Measurements from ENCODE around the gene CDCA8.

The CDCA8 gene

DNA sequence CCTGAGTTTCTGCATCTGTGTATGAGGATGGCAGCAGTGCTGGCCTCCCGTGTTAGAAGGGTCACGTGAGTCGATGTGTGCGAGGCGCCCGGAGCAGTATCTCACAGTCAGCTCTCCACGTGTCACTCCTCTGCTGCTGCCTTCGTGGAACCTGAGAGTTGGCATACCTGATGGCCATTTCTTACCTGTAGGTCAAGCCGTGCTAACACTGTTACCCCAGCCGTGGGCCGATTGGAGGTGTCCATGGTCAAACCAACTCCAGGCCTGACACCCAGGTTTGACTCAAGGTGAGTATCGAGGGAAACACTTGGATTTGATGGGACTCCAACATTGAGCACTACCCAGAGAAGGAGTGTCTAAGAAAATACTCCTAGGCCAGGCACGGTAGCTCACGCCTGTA lies 10.7 kb downstream of the CDCA8 start:
- no peak for DNase-seq (ENCODE audit: low read depth in 1 of 2, low spot score in 1 of 2)
- Histone ChIP-seq H3K4me3 (replicated peaks; ENCODE audit: insufficient read depth, low read length) (no peak overlapping the region), H3K27me3 (ENCODE audit: insufficient read depth, poor library complexity, severe bottlenecking) (no peaks in the 10 kb centered on the region), H3K27ac (replicated peaks) (no peak overlapping the region)
- no peak for TF ChIP-seq POLR2AphosphoS5 (IDR thresholded peaks at IDR 0.05; ENCODE audit: low read depth)
- TF ChIP-seq GABPA (IDR thresholded peaks at IDR 0.05; ENCODE audit: low read depth) = no peak
- TF ChIP-seq, protein P1, sequence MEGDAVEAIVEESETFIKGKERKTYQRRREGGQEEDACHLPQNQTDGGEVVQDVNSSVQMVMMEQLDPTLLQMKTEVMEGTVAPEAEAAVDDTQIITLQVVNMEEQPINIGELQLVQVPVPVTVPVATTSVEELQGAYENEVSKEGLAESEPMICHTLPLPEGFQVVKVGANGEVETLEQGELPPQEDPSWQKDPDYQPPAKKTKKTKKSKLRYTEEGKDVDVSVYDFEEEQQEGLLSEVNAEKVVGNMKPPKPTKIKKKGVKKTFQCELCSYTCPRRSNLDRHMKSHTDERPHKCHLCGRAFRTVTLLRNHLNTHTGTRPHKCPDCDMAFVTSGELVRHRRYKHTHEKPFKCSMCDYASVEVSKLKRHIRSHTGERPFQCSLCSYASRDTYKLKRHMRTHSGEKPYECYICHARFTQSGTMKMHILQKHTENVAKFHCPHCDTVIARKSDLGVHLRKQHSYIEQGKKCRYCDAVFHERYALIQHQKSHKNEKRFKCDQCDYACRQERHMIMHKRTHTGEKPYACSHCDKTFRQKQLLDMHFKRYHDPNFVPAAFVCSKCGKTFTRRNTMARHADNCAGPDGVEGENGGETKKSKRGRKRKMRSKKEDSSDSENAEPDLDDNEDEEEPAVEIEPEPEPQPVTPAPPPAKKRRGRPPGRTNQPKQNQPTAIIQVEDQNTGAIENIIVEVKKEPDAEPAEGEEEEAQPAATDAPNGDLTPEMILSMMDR (IDR thresholded peaks at IDR 0.05; ENCODE audit: insufficient read depth, low read length) = no peak
- TF ChIP-seq, protein P2, sequence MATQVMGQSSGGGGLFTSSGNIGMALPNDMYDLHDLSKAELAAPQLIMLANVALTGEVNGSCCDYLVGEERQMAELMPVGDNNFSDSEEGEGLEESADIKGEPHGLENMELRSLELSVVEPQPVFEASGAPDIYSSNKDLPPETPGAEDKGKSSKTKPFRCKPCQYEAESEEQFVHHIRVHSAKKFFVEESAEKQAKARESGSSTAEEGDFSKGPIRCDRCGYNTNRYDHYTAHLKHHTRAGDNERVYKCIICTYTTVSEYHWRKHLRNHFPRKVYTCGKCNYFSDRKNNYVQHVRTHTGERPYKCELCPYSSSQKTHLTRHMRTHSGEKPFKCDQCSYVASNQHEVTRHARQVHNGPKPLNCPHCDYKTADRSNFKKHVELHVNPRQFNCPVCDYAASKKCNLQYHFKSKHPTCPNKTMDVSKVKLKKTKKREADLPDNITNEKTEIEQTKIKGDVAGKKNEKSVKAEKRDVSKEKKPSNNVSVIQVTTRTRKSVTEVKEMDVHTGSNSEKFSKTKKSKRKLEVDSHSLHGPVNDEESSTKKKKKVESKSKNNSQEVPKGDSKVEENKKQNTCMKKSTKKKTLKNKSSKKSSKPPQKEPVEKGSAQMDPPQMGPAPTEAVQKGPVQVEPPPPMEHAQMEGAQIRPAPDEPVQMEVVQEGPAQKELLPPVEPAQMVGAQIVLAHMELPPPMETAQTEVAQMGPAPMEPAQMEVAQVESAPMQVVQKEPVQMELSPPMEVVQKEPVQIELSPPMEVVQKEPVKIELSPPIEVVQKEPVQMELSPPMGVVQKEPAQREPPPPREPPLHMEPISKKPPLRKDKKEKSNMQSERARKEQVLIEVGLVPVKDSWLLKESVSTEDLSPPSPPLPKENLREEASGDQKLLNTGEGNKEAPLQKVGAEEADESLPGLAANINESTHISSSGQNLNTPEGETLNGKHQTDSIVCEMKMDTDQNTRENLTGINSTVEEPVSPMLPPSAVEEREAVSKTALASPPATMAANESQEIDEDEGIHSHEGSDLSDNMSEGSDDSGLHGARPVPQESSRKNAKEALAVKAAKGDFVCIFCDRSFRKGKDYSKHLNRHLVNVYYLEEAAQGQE (IDR thresholded peaks at IDR 0.05; ENCODE audit: insufficient replicate concordance, low read depth) = no peak
- no peak for TF ChIP-seq SPI1 (IDR thresholded peaks at IDR 0.05; ENCODE audit: borderline replicate concordance, low read depth)

DNA sequence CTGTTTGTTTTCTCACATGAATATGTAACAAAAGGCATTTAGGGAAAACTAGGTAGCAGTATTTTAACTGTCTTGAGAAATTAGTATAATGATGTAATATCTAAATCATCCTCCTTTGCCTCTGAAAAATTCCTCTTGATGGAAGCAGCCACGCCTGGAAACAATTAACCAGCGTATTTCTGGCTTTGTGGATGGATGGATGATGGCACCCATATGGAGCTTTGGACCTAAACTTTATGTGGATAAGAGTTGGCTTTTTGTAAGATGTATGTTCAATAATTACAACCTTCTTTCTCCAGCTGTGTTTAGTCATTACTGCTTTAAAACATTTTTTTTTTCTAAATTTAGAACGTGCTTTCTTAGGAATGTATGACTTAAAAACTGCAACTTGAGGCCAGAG lies 12.7 kb downstream of the CDCA8 start:
- Histone ChIP-seq H3K27me3 (ENCODE audit: insufficient read depth, poor library complexity, severe bottlenecking) (no peaks in the 10 kb centered on the region), H3K27ac (replicated peaks) (no peak overlapping the region), H3K4me3 (replicated peaks; ENCODE audit: insufficient read depth, low read length) (no peak overlapping the region)
- DNase-seq (ENCODE audit: low read depth in 1 of 2, low spot score in 1 of 2) = no peak
- no peak for TF ChIP-seq SPI1 (IDR thresholded peaks at IDR 0.05; ENCODE audit: borderline replicate concordance, low read depth)
- TF ChIP-seq, protein P2 (IDR thresholded peaks at IDR 0.05; ENCODE audit: insufficient replicate concordance, low read depth) = no peak
- TF ChIP-seq, protein P1 (IDR thresholded peaks at IDR 0.05; ENCODE audit: insufficient read depth, low read length) = no peak
- TF ChIP-seq POLR2AphosphoS5 (IDR thresholded peaks at IDR 0.05; ENCODE audit: low read depth) = no peak
- TF ChIP-seq GABPA (IDR thresholded peaks at IDR 0.05; ENCODE audit: low read depth) = no peak

DNA sequence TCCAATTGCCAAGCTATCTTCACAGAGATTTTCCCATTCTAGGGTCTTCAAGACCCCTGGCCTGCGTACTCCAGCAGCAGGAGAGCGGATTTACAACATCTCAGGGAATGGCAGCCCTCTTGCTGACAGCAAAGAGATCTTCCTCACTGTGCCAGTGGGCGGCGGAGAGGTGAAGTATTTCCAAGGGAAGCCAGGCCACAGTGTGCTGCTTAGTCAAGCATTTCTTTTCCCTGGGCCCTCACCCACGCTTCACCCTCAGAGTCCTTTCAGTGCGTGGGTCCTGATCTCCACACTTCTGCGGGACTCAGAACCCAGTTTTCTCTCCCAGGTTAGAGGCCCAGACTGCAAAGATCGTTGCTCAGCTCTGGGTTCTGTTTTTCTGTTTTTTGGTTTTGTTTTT lies 13.1 kb downstream of the CDCA8 start:
- no peak for DNase-seq (ENCODE audit: low read depth in 1 of 2, low spot score in 1 of 2)
- Histone ChIP-seq H3K4me3 (replicated peaks; ENCODE audit: insufficient read depth, low read length) (no peak overlapping the region), H3K27ac (replicated peaks) (no peak overlapping the region), H3K27me3 (ENCODE audit: insufficient read depth, poor library complexity, severe bottlenecking) (no peaks in the 10 kb centered on the region)
- TF ChIP-seq GABPA (IDR thresholded peaks at IDR 0.05; ENCODE audit: low read depth) = no peak
- no peak for TF ChIP-seq SPI1 (IDR thresholded peaks at IDR 0.05; ENCODE audit: borderline replicate concordance, low read depth)
- no peak for TF ChIP-seq POLR2AphosphoS5 (IDR thresholded peaks at IDR 0.05; ENCODE audit: low read depth)
- TF ChIP-seq, protein P1 (IDR thresholded peaks at IDR 0.05; ENCODE audit: insufficient read depth, low read length) = no peak
- TF ChIP-seq, protein P2 (IDR thresholded peaks at IDR 0.05; ENCODE audit: insufficient replicate concordance, low read depth) = no peak

Measured in HL-60 (cell line).